Measurements from ENCODE around the gene KIAA1671. TPM values are rescaled to one million over a fixed set of nuclear protein-coding genes. Genes with fewer than 3 reads are reported as not detected.
"Not testable (repeated sequence)": the region's sequence is repeated elsewhere in the genome, so short reads cannot be mapped to it uniquely, and the experiment has no call there.

The KIAA1671 gene
- total RNA-seq, 1 donor from 2014 or later: 8.3 TPM

GRCh38 chr22:25176175-25176574, 223.7 kb downstream of the KIAA1671 start:
- H3K4me1 Mint-ChIP-seq (ENCODE audit: unreplicated experiment): no peaks in the 10 kb centered on the region
- peaks cover 5% of the 10 kb centered on the region for H3K9me3 Mint-ChIP-seq (ENCODE audit: unreplicated experiment)
- no peak for TF ChIP-seq CTCF (IDR thresholded peaks at IDR 0.05)
- H3K27me3 Mint-ChIP-seq (ENCODE audit: unreplicated experiment): no peaks in the 10 kb centered on the region
- DNase-seq (ENCODE audit: extremely low spot score, unreplicated experiment): no peak
- H3K36me3 Mint-ChIP-seq (ENCODE audit: unreplicated experiment): peaks cover 12% of the 10 kb centered on the region
- no peak overlapping the region for H3K4me3 Mint-ChIP-seq (ENCODE audit: unreplicated experiment)
- H3K27ac Mint-ChIP-seq (ENCODE audit: unreplicated experiment): no peak overlapping the region

- Mint-ChIP-seq H3K36me3 (ENCODE audit: unreplicated experiment) (peaks cover 12% of the 10 kb centered on the region), H3K9me3 (ENCODE audit: unreplicated experiment) (peaks cover 5% of the 10 kb centered on the region), H3K27me3 (ENCODE audit: unreplicated experiment) (no peaks in the 10 kb centered on the region), H3K4me3 (ENCODE audit: unreplicated experiment) (no peak overlapping the region), H3K4me1 (ENCODE audit: unreplicated experiment) (no peaks in the 10 kb centered on the region), H3K27ac (ENCODE audit: unreplicated experiment) (no peak overlapping the region)
- TF ChIP-seq CTCF (IDR thresholded peaks at IDR 0.05): no peak
- no peak for DNase-seq (ENCODE audit: extremely low spot score, unreplicated experiment)
These were observed 224.3 kb downstream of the KIAA1671 start for GRCh38 chr22:25176799-25177198.

- peaks cover 13% of the 10 kb centered on the region for H3K36me3 Mint-ChIP-seq (ENCODE audit: unreplicated experiment)
- no peak for DNase-seq (ENCODE audit: extremely low spot score, unreplicated experiment)
- H3K27ac Mint-ChIP-seq (ENCODE audit: unreplicated experiment): no peak overlapping the region
- no peaks in the 10 kb centered on the region for H3K4me1 Mint-ChIP-seq (ENCODE audit: unreplicated experiment)
- no peak overlapping the region for H3K4me3 Mint-ChIP-seq (ENCODE audit: unreplicated experiment)
- no peaks in the 10 kb centered on the region for H3K27me3 Mint-ChIP-seq (ENCODE audit: unreplicated experiment)
- peaks cover 5% of the 10 kb centered on the region for H3K9me3 Mint-ChIP-seq (ENCODE audit: unreplicated experiment)
- no peak for TF ChIP-seq CTCF (IDR thresholded peaks at IDR 0.05)
These were observed 224.7 kb downstream of the KIAA1671 start for GRCh38 chr22:25177226-25177625.

- Mint-ChIP-seq H3K27ac (ENCODE audit: unreplicated experiment) (no peak overlapping the region), H3K27me3 (ENCODE audit: unreplicated experiment) (no peaks in the 10 kb centered on the region), H3K36me3 (ENCODE audit: unreplicated experiment) (peaks cover 14% of the 10 kb centered on the region), H3K4me3 (ENCODE audit: unreplicated experiment) (no peak overlapping the region), H3K4me1 (ENCODE audit: unreplicated experiment) (no peaks in the 10 kb centered on the region), H3K9me3 (ENCODE audit: unreplicated experiment) (peaks cover 5% of the 10 kb centered on the region)
- no peak for DNase-seq (ENCODE audit: extremely low spot score, unreplicated experiment)
- TF ChIP-seq CTCF (IDR thresholded peaks at IDR 0.05): no peak
These were observed 225.4 kb downstream of the KIAA1671 start for GRCh38 chr22:25177895-25178294.

GRCh38 chr22:25178348-25178747, 225.8 kb downstream of the KIAA1671 start:
- H3K4me3 Mint-ChIP-seq (ENCODE audit: unreplicated experiment); DNase-seq (ENCODE audit: extremely low spot score, unreplicated experiment); H3K9me3 Mint-ChIP-seq (ENCODE audit: unreplicated experiment); H3K4me1 Mint-ChIP-seq (ENCODE audit: unreplicated experiment); H3K27ac Mint-ChIP-seq (ENCODE audit: unreplicated experiment); H3K27me3 Mint-ChIP-seq (ENCODE audit: unreplicated experiment): not testable (repeated sequence)
- H3K36me3 Mint-ChIP-seq (ENCODE audit: unreplicated experiment): peaks cover 14% of the 10 kb centered on the region

GRCh38 chr22:25178869-25179631, 226.5 kb downstream of the KIAA1671 start:
- peaks cover 14% of the 10 kb centered on the region for H3K36me3 Mint-ChIP-seq (ENCODE audit: unreplicated experiment)
- H3K27ac Mint-ChIP-seq (ENCODE audit: unreplicated experiment); H3K27me3 Mint-ChIP-seq (ENCODE audit: unreplicated experiment); DNase-seq (ENCODE audit: extremely low spot score, unreplicated experiment); H3K4me1 Mint-ChIP-seq (ENCODE audit: unreplicated experiment); H3K9me3 Mint-ChIP-seq (ENCODE audit: unreplicated experiment); H3K4me3 Mint-ChIP-seq (ENCODE audit: unreplicated experiment): not testable (repeated sequence)
